Neuronal stem cell (in vitro differentiated cells): ENCODE results near the gene ZNF792. TPM values are rescaled to one million over a fixed set of nuclear protein-coding genes. Genes with fewer than 3 reads are reported as not detected.
A peak's percentile ranks its signal among the peaks of the same experiment; 100 is the strongest.

ENCODE experiments used
- DNase-seq: peaks from one replicate; pipeline ENCODE4 v3.0.0-alpha.2; 2013; ENCODE audit warnings: low spot score
- H2AFZ ChIP-seq: one replicate; pipeline ENCODE4 v1.6.1; 2013; ENCODE audit warnings: mild to moderate bottlenecking, low read length, inconsistent platforms
- H2AK5ac ChIP-seq: 2 replicates; pipeline ENCODE4 v1.6.1; 2013; ENCODE audit warnings: low read depth, mild to moderate bottlenecking, inconsistent platforms, low read length, moderate library complexity, mixed read lengths
- H2BK120ac ChIP-seq: 2 replicates; pipeline ENCODE4 v1.6.1; 2013; ENCODE audit warnings: low read depth, mild to moderate bottlenecking, inconsistent platforms, low read length, moderate library complexity, mixed read lengths
- H2BK12ac ChIP-seq: one replicate; pipeline ENCODE4 v1.6.1; 2013; ENCODE audit warnings: low read length, inconsistent platforms
- H2BK15ac ChIP-seq: 2 replicates; pipeline ENCODE4 v1.6.1; 2013; ENCODE audit warnings: mild to moderate bottlenecking, low read length, inconsistent platforms, mixed read lengths
- H2BK5ac ChIP-seq: one replicate; pipeline ENCODE4 v1.6.1; 2013; ENCODE audit warnings: inconsistent platforms, mild to moderate bottlenecking, low read length, moderate library complexity
- H3K14ac ChIP-seq: one replicate; pipeline ENCODE4 v1.6.1; 2013; ENCODE audit warnings: low read length, inconsistent platforms
- H3K18ac ChIP-seq: 2 replicates; pipeline ENCODE4 v1.6.1; 2013; ENCODE audit warnings: low read length, inconsistent platforms
- H3K23ac ChIP-seq: 2 replicates; pipeline ENCODE4 v1.6.1; 2013; ENCODE audit warnings: low read depth, mild to moderate bottlenecking, mixed read lengths, low read length, inconsistent platforms; ENCODE audit not compliant: poor library complexity
- H3K27ac ChIP-seq: replicated peaks from 3 replicates; pipeline ENCODE4 v1.5.1; 2013; ENCODE audit warnings: low read length, inconsistent platforms
- H3K27me3 ChIP-seq, 3 experiments: 2 replicates each; pipeline ENCODE4 v1.6.1; 2013; ENCODE audit warnings: low read length in 3 of 3, mild to moderate bottlenecking in 2 of 3, inconsistent platforms in 1 of 3, low read depth in 1 of 3, mixed read lengths in 1 of 3, moderate library complexity in 1 of 3; ENCODE audit not compliant: control insufficient read depth in 3 of 3, insufficient read depth in 3 of 3
- H3K36me3 ChIP-seq, 2 donors: replicated peaks in 1 of 2; 2 replicates each; pipeline ENCODE4 v1.6.1; 2013; ENCODE audit warnings: low read length in 2 of 2; ENCODE audit not compliant: control insufficient read depth in 2 of 2, insufficient read depth in 2 of 2
- H3K4ac ChIP-seq: 2 replicates; pipeline ENCODE4 v1.6.1; 2013; ENCODE audit warnings: inconsistent platforms, mild to moderate bottlenecking, low read length, moderate library complexity
- H3K4me1 ChIP-seq, 2 donors: 1 replicate in 1 of 2; 2 replicates in 1 of 2; pipeline ENCODE4 v1.6.1; 2013; ENCODE audit warnings: low read length in 2 of 2, low read depth in 1 of 2; ENCODE audit not compliant: control insufficient read depth in 2 of 2, insufficient read depth in 1 of 2
- H3K4me2 ChIP-seq: one replicate; pipeline ENCODE4 v1.6.1; 2013; ENCODE audit warnings: mild to moderate bottlenecking, low read length, inconsistent platforms; ENCODE audit not compliant: insufficient read depth, poor library complexity, severe bottlenecking
- H3K4me3 ChIP-seq, 2 donors: 2 replicates each; pipeline ENCODE4 v1.5.1; 2013; ENCODE audit warnings: low read length in 2 of 2, mild to moderate bottlenecking in 2 of 2, inconsistent platforms in 1 of 2, moderate library complexity in 1 of 2
- H3K79me1 ChIP-seq: one replicate; pipeline ENCODE4 v1.6.1; 2013; ENCODE audit warnings: low read depth, mild to moderate bottlenecking, inconsistent platforms, low read length, moderate library complexity
- H3K9ac ChIP-seq: one replicate; pipeline ENCODE4 v1.6.1; 2013; ENCODE audit warnings: mild to moderate bottlenecking, low read depth, low read length, inconsistent platforms; ENCODE audit not compliant: poor library complexity
- H3K9me3 ChIP-seq, 2 donors: replicated peaks in 1 of 2; 2 replicates each; pipeline versions ENCODE3 to v1.6.1; 2013; ENCODE audit warnings: low read length in 2 of 2, mild to moderate bottlenecking in 2 of 2, inconsistent platforms in 1 of 2, low read depth in 1 of 2, mixed read lengths in 1 of 2, moderate library complexity in 1 of 2; ENCODE audit not compliant: control insufficient read depth in 2 of 2, insufficient read depth in 1 of 2
- H4K8ac ChIP-seq: one replicate; pipeline ENCODE4 v1.6.1; 2013; ENCODE audit warnings: low read depth, mild to moderate bottlenecking, inconsistent platforms, low read length, moderate library complexity
- H4K91ac ChIP-seq: one replicate; pipeline ENCODE4 v1.6.1; 2013; ENCODE audit warnings: low read length, low read depth, mild to moderate bottlenecking, inconsistent platforms; ENCODE audit not compliant: poor library complexity
- WGBS, 2 donors: extraction: QIAGEN DNeasy Blood & Tissue Kit; methylation state at CpG; one replicate each; pipeline ENCODE4 v1.1.7; 2013; ENCODE audit warnings: missing lambda C conversion rate in 2 of 2, mixed read lengths in 1 of 2; ENCODE audit not compliant: insufficient read length in 2 of 2, insufficient replicate concordance in 1 of 2; ENCODE audit errors: extremely low coverage in 2 of 2; 5-methylcytosine and 5-hydroxymethylcytosine counted together
- polyA plus RNA-seq, 2 experiments: library from polyadenylated mRNA; stranded (reverse); fragments of 200-250 nt; gene quantifications; one replicate each; pipeline ENCODE4 v1.2.3, GENCODE V29; 2013

Gene ZNF792
- polyA plus RNA-seq (2013, experiment 1 of 2): 2.9 TPM
- polyA plus RNA-seq (2013, experiment 2 of 2): 2.7 TPM

DNA sequence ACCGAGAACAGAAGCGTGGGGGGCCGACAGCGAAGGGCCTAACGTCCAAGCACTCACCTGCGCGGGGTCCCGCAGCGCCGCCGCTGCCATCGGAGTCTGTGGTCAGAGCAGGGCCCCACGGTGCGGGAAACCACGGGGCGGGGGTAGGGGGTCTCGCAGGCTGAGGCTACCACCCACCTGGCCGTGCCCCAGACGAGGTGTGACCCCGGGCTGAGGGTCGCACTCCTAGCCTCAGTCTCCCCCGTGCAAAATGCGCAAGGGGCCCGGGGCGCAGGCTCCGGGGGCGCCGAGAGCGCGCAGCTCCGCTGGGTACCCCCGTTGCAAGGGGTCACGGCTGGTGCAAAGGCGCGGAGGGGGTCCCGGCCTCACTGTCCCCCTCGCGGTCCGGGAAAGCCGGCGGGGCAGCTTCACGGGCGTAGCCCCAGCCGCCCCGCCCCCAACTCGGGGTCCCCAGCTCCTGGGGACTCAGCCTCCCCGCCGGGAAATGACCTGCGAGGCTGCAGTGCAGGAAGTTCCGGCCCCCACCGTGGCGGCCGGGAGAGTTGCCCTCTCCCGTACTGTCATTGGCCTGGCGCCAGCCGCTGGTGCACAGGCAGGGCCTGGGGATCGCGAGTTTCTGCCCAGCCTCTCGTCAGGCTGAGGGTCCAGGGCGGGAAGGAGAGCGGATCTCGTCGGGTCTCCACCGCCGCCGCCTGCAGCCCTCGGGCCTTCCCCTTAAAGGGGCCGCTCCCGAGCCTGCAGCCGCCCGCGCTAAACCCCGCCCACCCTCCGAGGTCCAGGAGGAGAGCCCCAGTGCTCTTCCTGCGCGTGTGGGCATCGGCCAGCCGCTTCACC, at the start of gene ZNF792:
ZNF792 (minus strand) TSS at position 657 of the 834 bp plus-strand sequence; CDS start at position 90, 567 bp downstream.
- WGBS, 2 donors: no CpG with 5 or more reads among the region's 78 CpGs
- H3K14ac ChIP-seq: peak within 1 kb of the TSS; percentile 63
- no peak within 1 kb of the TSS for H4K8ac ChIP-seq
- peaks cover 16 to 44% of the 10 kb centered on the region in 2 donors for H3K9me3 ChIP-seq
- H2BK12ac ChIP-seq: no peak within 1 kb of the TSS
- peak within 1 kb of the TSS; percentile 98 for H2AFZ ChIP-seq
- peak within 1 kb of the TSS; percentile 86 for H3K23ac ChIP-seq
- H3K27me3 ChIP-seq: peaks cover 0 to 2% (median 0%) of the 10 kb centered on the region in 3 experiments
- peak within 1 kb of the TSS; percentile 31 for H2BK5ac ChIP-seq
- peak within 1 kb of the TSS; percentile 25 for H3K27ac ChIP-seq
- peak within 1 kb of the TSS; percentile 72 to 87 for H3K4me3 ChIP-seq
- H3K18ac ChIP-seq: peak within 1 kb of the TSS; percentile 95
- no peak within 1 kb of the TSS for H2BK15ac ChIP-seq
- peak within 1 kb of the TSS; percentile 16 for H2BK120ac ChIP-seq
- H2AK5ac ChIP-seq: peak within 1 kb of the TSS; percentile 57
- peak within 1 kb of the TSS; percentile 93 for H3K4me2 ChIP-seq
- DNase-seq: peak; percentile 40
- peaks cover 2% of the 10 kb centered on the region for H3K79me1 ChIP-seq
- peak within 1 kb of the TSS; percentile 96 for H3K9ac ChIP-seq
- peaks cover 13 to 16% of the 10 kb centered on the region in 2 donors for H3K36me3 ChIP-seq
- H3K4me1 ChIP-seq: peaks cover 0 to 5% of the 10 kb centered on the region in 2 donors
- H4K91ac ChIP-seq: no peak within 1 kb of the TSS
- H3K4ac ChIP-seq: peak within 1 kb of the TSS; percentile 96

GRCh38 chr19:35013041-35013819, 49.2 kb upstream of the ZNF792 start:
- peaks cover 6% of the 10 kb centered on the region for H3K79me1 ChIP-seq
- no peak overlapping the region for H3K9ac ChIP-seq
- H3K36me3 ChIP-seq: peaks cover 57 to 94% of the 10 kb centered on the region in 2 donors
- H3K9me3 ChIP-seq: peaks cover 0 to 2% of the 10 kb centered on the region in 2 donors
- no peaks in the 10 kb centered on the region for H3K4me1 ChIP-seq
- no peak overlapping the region for H2AK5ac ChIP-seq
- H3K4ac ChIP-seq: no peak overlapping the region
- no peak overlapping the region for H4K91ac ChIP-seq
- H3K23ac ChIP-seq: peak overlapping the region; percentile 20
- H2BK15ac ChIP-seq: no peak overlapping the region
- no peak overlapping the region for H2BK12ac ChIP-seq
- no peak overlapping the region for H2BK5ac ChIP-seq
- DNase-seq: no peak
- WGBS, 2 donors: no CpG with 5 or more reads among the region's 32 CpGs
- no peak overlapping the region for H3K4me2 ChIP-seq
- no peak overlapping the region for H3K14ac ChIP-seq
- no peak overlapping the region for H4K8ac ChIP-seq
- H3K27me3 ChIP-seq: no peaks in the 10 kb centered on the region
- H3K27ac ChIP-seq: no peak overlapping the region
- H2BK120ac ChIP-seq: no peak overlapping the region
- H3K4me3 ChIP-seq: no peak overlapping the region
- no peak overlapping the region for H3K18ac ChIP-seq
- H2AFZ ChIP-seq: no peak overlapping the region

DNA sequence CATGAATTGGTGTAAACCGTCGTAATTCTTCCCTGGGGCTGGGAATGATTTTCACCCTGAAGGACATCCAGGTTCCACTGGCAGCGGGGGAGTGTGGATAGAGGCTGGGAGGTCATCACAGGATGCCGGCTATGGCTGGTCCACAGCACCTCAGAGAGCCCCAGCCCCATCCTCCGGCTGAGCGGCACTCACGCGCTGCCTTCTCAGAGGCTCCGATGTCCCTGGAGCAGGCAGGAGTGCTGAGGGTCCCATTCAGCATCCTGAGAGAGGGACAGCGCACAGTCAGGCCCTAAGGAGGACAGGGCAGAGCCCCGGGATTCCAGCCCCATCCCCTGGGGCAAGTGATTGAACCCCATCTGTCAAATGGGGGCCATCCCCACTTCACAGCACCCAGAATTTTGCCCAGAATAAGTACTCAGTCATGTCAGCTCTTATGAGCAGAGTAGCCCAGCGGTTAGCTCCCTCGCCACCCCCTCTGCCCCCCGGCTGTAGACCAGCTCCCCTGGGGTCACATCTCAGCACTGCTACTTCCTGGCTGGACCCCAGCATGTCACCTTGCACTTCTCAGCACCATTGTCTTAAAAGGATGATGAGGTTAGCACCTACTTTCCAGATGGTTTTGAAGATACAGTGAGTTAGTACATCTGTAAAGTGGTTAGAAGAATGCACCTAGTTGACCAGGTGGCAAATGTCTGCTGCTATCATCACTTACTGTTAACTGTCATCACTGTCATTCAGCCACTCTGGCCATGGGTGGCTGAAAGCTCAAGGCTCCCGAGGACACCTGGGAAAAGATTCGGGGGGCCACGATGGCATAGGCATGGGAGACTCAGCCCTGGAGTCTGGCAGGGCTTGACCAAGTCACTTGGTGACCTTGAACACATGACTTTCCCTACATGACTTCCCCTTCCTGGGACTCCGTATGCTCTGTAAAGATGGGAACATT, 48.0 kb upstream of the ZNF792 start:
- Histone ChIP-seq H2BK5ac (no peak overlapping the region), H3K36me3 (peaks cover 51 to 83% of the 10 kb centered on the region in 2 donors), H3K18ac (no peak overlapping the region), H2AFZ (no peak overlapping the region), H4K8ac (no peak overlapping the region), H2BK12ac (no peak overlapping the region), H3K4me2 (no peak overlapping the region), H3K27me3 (no peaks in the 10 kb centered on the region), H3K9ac (no peak overlapping the region), H3K4me1 (no peaks in the 10 kb centered on the region), H3K14ac (no peak overlapping the region), H3K27ac (no peak overlapping the region), H3K9me3 (peaks cover 0 to 2% of the 10 kb centered on the region in 2 donors), H4K91ac (no peak overlapping the region), H2AK5ac (no peak overlapping the region), H2BK15ac (no peak overlapping the region), H3K4ac (no peak overlapping the region), H2BK120ac (no peak overlapping the region), H3K4me3 (no peak overlapping the region), H3K23ac (no peak overlapping the region), H3K79me1 (peaks cover 7% of the 10 kb centered on the region)
- DNase-seq: no peak
- no CpG with 5 or more reads among the region's 18 CpGs for WGBS, 2 donors
